ENCODE data around the gene CFAP410.

DNA sequence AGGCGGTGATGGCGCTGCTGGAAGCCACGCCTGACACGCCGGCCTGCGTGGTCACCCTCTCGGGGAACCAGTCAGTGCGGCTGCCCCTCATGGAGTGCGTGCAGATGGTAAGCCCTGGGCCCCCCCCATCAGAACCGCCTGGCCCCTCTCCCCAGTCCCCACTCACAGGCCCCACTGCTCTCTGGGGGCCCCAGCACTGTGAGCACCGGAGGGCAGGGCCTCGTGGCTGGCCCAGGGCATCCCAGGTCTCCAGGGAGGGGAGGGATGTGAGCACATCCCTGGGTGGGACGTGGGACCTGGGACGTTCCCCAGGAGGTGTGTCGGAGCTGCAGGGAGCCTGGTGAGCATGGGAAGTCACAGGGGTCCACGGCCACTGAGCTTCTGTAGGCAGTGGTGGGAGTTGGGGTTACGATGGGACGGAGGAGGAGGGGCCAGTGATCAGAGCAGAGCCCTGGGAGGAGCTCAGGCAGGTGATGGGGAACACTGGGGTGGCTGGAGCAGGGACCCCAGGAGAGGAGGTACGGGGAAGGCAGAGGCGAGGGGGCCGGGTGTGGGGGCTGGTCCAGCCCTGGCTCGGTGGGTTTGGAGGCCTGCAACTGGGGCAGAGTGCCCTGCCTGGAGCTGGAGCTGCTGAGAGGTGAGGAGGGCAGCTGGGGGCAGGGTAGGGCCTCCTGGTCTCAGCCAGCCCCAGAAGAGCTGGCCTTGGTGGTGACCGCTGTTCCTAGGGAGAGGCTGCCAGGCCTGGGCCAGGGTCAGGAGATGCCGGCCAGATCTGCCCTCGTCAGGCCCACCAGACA, 20.5 kb downstream of the CFAP410 start:
- TF ChIP-seq EZH2 (IDR thresholded peaks at IDR 0.05; ENCODE audit: insufficient read depth, poor library complexity, severe bottlenecking) (no peak), EZH2phosphoT487 (IDR thresholded peaks at IDR 0.05; ENCODE audit: insufficient read depth, low read depth) (no peak)
